SK-N-SH treated with all-trans-retinoic acid at 6 μM for 48 hours (cell line): ENCODE data around the gene SCRN3.
"Not testable (repeated sequence)": the region's sequence is repeated elsewhere in the genome, so short reads cannot be mapped to it uniquely, and the experiment has no call there.

Experiments
- ARNTL ChIP-seq: fragments of 450-650 bp; formaldehyde crosslinking; IDR thresholded peaks from 2 replicates; pipeline ENCODE4 v1.5.0; 2020; ENCODE audit warnings: low read depth, mild to moderate bottlenecking, moderate library complexity, borderline replicate concordance
- BACH2 ChIP-seq: fragments of 250-450 bp; sonication (Bioruptor Pico); IDR thresholded peaks from 2 replicates; pipeline ENCODE4 v1.9.0; 2021; ENCODE audit warnings: mild to moderate bottlenecking, borderline replicate concordance
- CREB5 ChIP-seq: fragments of 250-450 bp; sonication (Bioruptor Pico); IDR thresholded peaks from 2 replicates; pipeline ENCODE4 v1.5.1; 2020; ENCODE audit warnings: low read depth, mild to moderate bottlenecking, moderate library complexity
- CSDC2 ChIP-seq: fragments of 250-450 bp; sonication (Bioruptor Pico); IDR thresholded peaks from 2 replicates; pipeline ENCODE4 v1.5.0; 2020; ENCODE audit warnings: mild to moderate bottlenecking, moderate library complexity
- ESRRG ChIP-seq: fragments of 250-450 bp; sonication (Bioruptor Pico); IDR thresholded peaks from 2 replicates; pipeline ENCODE4 v1.6.1; 2021; ENCODE audit warnings: mild to moderate bottlenecking
- OSR1 ChIP-seq: fragments of 250-450 bp; sonication (Bioruptor Pico); IDR thresholded peaks from 2 replicates; pipeline ENCODE4 v1.8.0; 2022; ENCODE audit warnings: moderate library complexity, mild to moderate bottlenecking, inconsistent platforms
- PATZ1 ChIP-seq: fragments of 250-450 bp; sonication (Bioruptor Pico); IDR thresholded peaks from 2 replicates; pipeline ENCODE4 v1.8.0; 2020; ENCODE audit warnings: mild to moderate bottlenecking, moderate library complexity, borderline replicate concordance
- RARB ChIP-seq: fragments of 250-450 bp; sonication (Bioruptor Pico); IDR thresholded peaks from 2 replicates; pipeline ENCODE4 v1.8.0; 2021; ENCODE audit warnings: mild to moderate bottlenecking, moderate library complexity

- not testable (repeated sequence) for TF ChIP-seq PATZ1; CREB5; ARNTL (CRISPR knock-in tag); ESRRG; OSR1 (CRISPR knock-in tag); BACH2 (CRISPR knock-in tag); RARB; CSDC2 (CRISPR knock-in tag)
Measured at GRCh38 chr2:174359663-174360062, 35.9 kb upstream of the SCRN3 start.
